HG03280 (cell line): Measurements from ENCODE around the gene VMP1.

Experiments used
- ATAC-seq: cut with Tn5 transposase; IDR thresholded peaks from one replicate; pipeline ENCODE4 v1.9.1; 2021; ENCODE audit warnings: mild to moderate bottlenecking, moderate library complexity; ENCODE audit not compliant: unreplicated experiment

The VMP1 gene

DNA sequence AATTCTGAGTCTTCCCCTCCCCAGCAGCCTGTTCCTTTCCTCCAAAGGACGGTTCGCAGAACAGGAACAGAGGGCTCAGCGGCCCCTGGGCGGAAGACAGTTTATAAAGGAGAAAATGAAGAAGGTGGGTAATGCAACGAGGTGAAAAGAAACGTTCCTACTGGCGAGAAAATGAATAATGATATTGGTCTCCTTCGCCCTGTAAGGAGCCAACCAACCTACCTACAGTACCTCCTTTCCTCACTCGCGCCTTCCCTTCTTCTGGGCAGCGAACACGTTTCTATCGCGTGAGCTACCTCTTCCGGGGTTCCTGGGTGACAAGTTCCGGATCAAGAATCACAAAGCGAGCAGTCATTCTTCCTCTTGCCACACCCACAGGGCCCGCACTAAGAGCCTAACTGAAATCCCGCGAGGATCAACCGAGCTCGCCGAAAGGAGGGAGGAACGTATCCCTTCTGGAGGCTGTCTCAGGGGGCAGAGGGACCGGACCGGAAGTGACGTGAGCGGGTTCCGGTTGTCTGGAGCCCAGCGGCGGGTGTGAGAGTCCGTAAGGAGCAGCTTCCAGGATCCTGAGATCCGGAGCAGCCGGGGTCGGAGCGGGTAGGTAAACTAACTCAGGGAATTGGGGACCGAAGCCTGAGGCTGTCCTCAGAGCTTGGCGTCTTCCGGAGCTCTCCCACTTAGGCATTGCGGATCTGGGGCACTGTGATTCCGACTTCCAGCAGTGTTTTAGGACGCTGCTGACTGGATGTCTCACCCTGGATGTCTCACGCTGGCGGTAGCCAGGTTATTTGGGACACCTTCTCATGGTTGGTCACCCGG is at the start of gene VMP1, which contains the start of gene PTRH2:
Gene VMP1 (plus strand): TSS at position 506 of the 822 bp plus-strand sequence. CDS start 23,793 bp downstream, outside the sequence.
Gene PTRH2 (minus strand): TSS at position 282 of the 822 bp plus-strand sequence. CDS start 9,452 bp downstream, outside the sequence.
- ATAC-seq, result peak; percentile 95

- no peak for ATAC-seq
Observed at GRCh38 chr17:59666235-59666634, 41.2 kb upstream of the VMP1 start.

GRCh38 chr17:59668816-59669215 is 38.6 kb upstream of the VMP1 start:
- no peak for ATAC-seq

DNA sequence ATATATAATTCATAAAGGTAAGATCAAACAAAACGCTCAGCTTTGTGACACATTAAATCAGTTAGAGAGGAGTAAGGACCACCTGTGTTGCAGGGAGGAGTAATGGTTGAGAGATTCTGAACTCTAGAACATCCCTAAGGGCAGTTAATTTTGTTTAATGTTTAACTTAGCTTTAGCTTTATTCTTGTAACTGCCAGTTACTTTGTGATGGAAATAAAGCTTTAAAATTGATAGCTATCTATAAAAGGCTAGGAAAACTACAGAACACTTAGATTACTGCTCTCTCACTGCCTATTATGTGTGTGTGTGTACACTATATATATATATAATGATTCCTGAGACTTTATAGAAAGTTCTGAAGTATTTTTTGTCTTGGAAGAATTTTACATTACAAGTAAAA is 38.0 kb upstream of the VMP1 start:
- no peak for ATAC-seq

- no peak for ATAC-seq
Observed at GRCh38 chr17:59669944-59670343, 37.5 kb upstream of the VMP1 start.

- ATAC-seq, result no peak
Observed at GRCh38 chr17:59671386-59671785, 36.1 kb upstream of the VMP1 start.

DNA sequence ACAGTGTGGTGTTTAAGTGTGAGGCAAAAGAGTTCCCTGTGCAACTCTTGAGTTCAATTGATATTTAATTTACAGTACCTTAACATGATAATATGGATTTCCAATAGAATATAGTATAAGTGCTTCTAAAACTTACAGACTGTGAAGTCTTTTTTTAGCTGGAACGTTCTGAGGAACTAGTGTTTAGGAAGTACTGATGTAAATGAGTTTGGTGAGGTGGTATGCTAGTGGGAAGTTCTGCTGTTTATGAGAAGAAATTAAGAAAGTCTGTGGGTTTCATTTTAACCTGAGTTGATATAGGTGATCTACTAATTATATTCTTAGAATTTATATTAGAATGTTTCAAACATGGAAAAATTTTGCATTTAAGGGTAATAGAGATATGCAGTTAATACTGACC is 32.2 kb upstream of the VMP1 start:
- no peak for ATAC-seq

DNA sequence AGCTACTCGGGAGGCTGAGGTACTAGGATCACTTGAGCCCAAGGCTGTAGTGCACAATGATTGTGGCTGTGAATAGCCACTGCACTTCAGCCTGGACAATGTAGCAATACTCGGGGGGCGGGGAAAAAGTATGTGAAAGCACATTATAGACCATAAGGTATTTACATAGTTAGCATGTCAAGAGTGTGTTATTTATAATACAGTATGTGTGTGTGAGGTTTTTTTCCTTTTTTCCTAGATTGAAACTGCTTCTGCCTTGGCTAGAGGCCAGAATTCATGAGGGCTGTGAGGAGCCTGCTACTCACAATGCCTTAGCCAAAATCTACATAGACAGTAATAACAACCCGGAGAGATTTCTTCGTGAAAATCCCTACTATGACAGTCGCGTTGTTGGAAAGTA is 30.7 kb upstream of the VMP1 start:
- no peak for ATAC-seq

- ATAC-seq, result no peak
Observed at GRCh38 chr17:59678918-59679317, 28.5 kb upstream of the VMP1 start.

- no peak for ATAC-seq
Observed at GRCh38 chr17:59680314-59680713, 27.1 kb upstream of the VMP1 start.

GRCh38 chr17:59683283-59683682 is 24.2 kb upstream of the VMP1 start:
- ATAC-seq, result no peak

DNA sequence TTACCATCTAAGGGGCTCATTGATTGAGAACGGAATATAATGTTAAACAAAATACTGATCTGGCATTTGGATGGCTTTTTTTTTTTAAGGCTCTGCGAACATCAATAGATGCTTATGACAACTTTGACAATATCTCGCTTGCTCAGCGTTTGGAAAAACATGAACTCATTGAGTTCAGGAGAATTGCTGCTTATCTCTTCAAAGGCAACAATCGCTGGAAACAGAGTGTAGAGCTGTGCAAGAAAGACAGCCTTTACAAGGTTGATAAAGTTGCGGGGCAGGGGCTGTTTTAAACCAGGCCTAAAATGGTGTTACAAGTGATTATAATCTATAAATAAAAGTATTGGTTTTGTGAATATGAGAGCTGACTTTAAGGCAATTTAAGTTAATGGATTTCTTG is 22.5 kb upstream of the VMP1 start:
- ATAC-seq, result no peak

DNA sequence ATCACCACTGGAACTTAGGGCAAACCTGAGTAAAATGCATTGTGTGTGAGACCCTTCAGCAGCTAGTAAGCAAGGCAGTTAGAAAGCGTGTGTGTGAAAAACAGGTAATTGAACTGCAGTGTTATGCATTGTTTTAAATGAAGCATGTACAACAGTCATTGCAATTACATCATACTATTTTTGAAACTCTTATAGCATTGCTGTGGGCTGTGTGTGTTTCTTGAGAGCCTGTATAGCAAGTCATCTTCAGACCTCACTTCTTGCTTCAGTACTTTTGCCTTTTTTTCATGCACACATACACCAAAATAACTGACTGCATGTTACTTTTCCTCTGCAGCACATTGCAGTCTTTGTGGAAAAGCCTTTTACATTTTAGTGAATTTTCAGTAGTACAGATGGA is 19.4 kb upstream of the VMP1 start:
- ATAC-seq, result no peak

DNA sequence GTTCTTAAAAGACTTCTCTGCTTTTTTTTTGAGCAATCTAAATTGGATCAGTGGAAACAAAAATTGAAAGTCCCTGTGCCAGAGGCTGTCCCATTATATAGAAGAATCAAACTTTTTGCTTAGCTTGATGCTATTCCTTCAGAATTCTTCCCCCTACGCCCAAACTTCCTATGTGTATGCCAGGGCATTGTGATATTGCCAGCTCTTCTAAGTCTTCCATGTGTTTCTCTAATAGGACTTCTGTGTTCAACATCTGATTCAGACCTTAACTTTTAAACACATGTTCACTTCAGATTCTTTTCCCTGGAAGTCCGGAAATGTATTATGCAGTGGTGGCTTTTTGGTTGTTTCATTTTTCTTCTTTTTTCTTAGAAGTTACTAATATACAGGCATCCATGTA is 19.0 kb upstream of the VMP1 start:
- no peak for ATAC-seq

DNA sequence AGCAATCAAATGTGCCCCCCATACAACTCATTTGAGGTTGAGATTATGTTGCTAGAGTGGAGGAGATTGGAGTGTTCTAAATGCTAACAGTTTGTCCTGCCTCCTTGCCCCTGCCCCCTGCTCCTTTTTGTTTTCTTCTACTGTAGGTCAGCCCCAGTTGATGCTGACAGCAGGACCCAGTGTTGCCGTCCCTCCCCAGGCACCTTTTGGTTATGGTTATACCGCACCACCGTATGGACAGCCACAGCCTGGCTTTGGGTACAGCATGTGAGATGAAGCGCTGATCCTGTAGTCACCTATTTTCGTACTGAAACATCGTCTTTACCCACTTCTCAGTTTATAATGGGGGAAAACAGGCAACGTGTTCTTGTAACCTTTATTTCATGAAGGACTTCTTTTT is 13.9 kb upstream of the VMP1 start:
- no peak for ATAC-seq

DNA sequence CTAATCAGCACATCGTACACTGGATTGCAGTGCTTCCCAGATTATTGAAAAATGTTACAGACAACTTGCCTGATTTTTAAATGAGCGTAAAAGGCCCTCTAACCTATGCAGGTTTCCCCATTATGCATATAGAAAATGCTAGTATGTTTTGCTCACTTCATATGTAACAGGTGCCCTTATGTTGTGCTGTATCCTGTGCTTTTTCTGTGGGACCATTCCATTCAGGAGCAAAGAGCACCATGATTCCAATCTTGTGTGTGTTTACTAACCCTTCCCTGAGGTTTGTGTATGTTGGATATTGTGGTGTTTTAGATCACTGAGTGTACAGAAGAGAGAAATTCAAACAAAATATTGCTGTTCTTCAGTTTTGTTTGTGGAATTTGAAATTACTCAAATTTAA is 13.1 kb upstream of the VMP1 start:
- no peak for ATAC-seq

GRCh38 chr17:59695945-59696681 is 11.3 kb upstream of the VMP1 start:
- ATAC-seq, result no peak

GRCh38 chr17:59696682-59697277 is 10.7 kb upstream of the VMP1 start:
- no peak for ATAC-seq

- ATAC-seq, result no peak
Observed at GRCh38 chr17:59698143-59698542, 9.3 kb upstream of the VMP1 start.

GRCh38 chr17:59699218-59699617 is 8.2 kb upstream of the VMP1 start:
- no peak for ATAC-seq

DNA sequence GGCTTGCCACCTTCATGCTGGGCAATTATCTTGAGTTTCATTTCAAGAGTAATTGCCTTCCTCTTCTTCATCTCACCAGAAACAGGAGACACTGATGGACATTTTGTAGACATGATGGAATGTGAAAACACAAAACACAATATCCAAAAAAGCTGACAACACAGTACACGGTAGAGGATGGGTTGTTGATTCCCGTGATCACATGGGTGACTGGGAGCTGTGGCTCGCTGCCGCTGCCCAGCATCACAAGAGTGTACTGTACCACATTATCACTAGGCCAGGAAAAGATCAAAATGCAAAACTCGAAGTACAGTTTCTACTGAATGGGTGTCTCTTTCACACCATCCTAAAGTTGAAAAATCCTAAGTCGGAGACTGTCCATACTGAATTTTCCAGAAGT is 7.7 kb upstream of the VMP1 start:
- ATAC-seq, result no peak

- ATAC-seq, result no peak
Observed at GRCh38 chr17:59702304-59702703, 5.2 kb upstream of the VMP1 start.
